DMS79 treated with DMSO at 0.1 percent for 48 hours (cell line): ENCODE measurements around the gene ALG8.
A peak's percentile ranks its signal among the peaks of the same experiment; 100 is the strongest.
"Not testable (repeated sequence)": the region's sequence is repeated elsewhere in the genome, so short reads cannot be mapped to it uniquely, and the experiment has no call there.

ENCODE experiments used
- DNase-seq: peaks from one replicate; lab custom pipeline; 2025; lab: John Stamatoyannopoulos, UW

Gene ALG8

DNA sequence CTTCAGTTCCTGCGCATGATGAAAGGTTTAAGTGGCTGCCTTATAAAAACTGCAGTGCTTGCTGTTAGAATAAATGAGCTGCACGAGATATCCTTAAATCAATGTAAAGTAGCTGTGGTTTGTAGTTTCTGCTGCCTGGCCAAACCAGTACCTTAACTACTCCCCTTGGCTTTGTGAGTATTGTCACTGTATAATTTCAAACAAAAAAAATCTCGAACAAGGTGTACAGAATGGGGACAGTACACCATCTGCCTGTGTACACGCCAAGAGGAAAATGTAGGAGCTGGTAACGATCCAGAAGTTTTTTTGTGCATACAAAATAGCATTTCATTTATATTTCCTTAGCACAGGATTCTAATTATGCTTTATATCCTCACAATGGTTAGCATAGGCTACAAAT, 39.2 kb downstream of the ALG8 start:
- peak; percentile 100 for DNase-seq

DNA sequence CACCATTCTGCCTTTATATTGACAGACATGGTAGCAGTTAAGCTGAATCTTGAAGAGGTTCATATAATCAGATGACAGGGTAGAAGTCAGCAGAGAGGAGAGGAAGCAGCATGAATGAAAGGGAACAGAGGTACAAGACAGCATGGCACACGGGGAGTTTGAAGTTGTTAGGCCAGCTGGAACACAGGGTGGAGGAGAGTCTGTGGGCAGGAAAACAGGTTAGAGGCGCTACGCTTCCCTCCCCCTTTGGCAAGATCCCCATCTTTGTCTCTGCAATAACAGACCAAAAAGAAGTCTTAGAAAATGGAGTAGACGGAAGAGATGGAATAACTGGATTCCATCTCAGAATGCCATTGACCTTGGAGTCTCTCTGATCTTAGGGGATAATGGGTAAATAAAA, 39.8 kb downstream of the ALG8 start:
- DNase-seq, result peak; percentile 99

DNA sequence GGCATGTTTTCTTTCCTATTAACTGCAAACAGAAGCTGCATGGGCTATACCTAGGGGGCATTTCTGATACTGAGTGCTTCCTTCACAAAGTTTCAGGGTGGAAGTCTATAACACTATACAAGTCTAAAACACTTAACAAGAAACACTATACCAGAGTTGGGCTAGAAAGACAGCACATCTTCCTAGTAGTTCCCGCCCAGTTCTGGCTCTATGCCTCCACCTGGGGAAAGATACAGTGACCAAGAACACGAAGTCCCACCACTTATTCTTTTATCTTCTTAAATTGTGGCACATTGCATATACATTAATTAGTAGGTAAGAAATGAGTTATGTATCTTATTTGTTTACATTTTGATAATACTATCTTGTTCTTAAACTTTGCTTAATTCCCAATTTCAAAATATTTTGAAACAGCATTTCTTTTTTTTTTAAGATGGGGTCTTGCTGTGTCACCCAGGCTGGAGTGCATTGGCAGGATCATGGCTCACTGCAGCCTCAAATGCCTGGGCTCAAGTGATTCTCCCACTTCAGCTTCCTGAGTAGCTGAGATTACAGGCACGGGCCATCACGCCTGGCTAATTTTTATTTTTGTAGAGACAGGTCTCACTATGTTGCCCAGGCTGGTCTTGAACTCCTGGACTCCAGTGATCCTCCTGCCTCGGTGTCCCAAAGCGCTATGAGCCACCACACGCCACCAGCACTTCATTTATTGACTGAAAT, 41.6 kb downstream of the ALG8 start:
- DNase-seq, result peak; percentile 82

DNA sequence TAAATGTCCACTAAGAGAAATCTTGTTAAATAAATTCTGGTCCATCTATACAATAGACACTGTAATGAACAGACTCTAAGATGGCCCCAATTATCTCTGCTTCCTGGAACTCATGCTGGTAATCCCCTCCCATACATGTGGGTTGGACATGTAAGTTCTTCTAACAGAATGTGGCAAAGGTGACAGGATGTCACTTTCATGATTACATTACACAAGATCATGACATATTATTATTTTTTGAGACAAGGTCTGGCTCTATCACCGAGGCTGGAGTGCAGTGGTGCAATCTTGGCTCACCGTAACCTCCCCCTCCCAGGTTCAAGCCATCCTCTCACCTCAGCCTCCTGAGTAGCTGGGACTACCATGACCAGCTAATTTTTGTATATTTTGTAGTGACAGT, 45.2 kb downstream of the ALG8 start:
- DNase-seq, result no peak

DNA sequence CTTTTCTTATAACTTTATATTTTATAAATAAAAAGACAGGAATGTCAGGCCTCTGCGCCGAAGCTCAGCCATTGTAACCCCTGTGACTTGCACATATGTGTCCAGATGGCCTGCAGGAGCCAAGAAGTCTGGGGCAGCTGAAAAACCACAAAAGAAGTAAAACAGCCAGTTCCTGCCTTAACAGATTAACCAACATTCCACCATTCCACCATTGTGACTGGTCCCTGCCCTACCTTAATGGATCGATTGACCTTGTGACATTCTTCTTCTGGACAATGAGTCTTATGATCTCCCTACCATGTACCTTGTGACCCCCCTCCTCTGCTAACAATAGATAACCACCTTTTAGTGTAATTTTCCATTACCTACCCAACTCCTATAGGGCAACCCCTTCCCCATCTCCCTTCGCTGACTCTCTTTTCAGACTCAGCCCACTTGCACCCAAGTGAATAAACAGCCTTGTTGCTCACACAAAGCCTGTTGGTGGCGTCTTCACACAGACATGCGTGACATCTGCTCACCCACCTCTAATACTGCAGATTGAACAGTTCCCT, 52.8 kb downstream of the ALG8 start:
- not testable (repeated sequence) for DNase-seq

DNA sequence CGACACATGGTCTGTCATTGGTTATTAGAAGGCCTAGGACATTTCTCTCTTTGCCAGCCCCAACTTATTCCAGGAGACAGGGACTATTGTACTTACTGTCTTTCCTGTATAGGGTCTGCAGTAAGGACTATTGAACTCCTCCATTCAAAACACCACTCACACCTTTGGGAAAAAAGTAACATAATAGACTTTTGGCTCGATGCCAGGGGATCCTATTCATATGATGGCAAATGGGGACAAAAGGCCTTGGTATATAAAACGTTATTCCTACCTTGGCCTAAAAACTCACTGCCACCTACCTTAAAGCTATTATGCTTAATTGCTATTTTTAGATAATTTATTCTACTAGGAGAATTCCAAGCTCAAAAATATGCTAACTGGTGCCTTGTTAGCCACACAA, 53.5 kb downstream of the ALG8 start:
- no peak for DNase-seq

DNA sequence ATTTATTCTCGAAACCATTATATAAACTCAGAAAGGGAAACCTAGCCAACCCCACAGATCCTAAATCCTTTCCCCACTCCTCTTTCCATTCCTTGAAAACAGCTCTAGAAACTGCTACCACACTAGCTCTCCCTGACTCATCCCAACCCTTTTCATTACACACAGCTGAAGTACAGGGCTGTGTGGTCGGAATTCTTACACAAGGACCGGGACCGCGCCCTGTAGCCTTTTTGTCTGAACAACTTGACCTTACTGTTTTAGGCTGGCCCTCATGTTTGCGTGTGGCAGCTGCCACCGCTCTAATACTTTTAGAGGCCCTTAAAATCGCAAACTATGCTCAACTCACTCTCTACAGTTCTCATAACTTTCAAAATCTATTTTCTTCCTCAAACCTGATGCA, 54.9 kb downstream of the ALG8 start:
- not testable (repeated sequence) for DNase-seq

DNA sequence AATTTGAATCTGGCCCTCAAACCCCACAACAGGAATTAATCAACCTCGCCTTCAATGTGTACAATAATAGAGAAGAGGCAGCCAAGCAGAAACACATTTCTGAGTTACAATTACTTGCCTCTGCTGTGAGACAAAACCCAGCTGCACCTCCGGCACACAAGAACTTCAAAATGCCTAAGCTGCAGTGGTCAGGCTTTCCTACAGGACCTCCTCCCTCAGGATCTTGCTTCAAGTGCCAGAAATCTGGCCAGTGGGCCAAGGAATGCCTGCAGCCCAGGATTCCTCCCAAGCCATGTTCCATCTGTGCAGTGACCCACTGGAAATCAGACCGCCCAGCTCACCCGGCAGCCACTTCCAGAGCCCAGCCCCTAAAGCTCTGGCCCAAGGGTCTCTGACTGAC, 56.4 kb downstream of the ALG8 start:
- DNase-seq, result no peak

DNA sequence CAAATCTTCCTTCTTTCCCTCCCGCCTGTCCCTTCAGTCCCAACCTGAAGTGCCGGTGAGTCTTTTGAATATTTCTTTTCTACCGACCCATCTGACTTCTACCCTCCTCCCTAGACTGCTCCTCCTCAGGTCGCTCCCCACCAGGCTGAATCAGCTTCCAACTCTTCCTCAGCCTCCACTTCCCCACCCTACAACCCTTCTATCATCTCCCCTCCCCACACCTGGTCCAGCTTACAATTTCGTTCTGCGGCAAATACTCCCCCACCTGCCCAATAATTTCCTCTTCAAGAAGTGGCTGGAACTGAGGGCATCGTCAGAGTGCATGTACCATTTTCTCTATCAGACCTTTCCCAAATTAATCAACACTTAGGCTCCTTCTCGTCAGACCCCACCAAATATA, 57.3 kb downstream of the ALG8 start:
- DNase-seq, result peak; percentile 66

DNA sequence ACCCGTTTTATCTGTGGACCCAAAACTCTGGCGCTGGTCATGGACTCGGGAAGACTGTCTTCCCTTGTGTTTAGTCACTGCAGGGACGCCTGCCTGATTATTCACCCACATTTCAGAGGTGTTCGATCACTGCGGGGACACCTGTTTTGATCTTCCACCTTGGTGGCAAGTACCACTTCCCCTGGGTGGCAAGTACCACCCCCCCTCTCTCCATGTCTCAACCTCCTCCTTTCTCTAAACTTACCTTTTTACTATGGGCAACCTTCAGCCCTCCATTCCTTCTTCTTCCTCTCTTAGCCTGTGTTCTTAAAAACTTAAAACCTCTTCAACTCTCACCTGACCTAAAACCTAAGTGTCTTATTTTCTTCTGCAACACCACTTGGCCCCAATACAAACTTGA, 57.8 kb downstream of the ALG8 start:
- DNase-seq, result peak; percentile 80

DNA sequence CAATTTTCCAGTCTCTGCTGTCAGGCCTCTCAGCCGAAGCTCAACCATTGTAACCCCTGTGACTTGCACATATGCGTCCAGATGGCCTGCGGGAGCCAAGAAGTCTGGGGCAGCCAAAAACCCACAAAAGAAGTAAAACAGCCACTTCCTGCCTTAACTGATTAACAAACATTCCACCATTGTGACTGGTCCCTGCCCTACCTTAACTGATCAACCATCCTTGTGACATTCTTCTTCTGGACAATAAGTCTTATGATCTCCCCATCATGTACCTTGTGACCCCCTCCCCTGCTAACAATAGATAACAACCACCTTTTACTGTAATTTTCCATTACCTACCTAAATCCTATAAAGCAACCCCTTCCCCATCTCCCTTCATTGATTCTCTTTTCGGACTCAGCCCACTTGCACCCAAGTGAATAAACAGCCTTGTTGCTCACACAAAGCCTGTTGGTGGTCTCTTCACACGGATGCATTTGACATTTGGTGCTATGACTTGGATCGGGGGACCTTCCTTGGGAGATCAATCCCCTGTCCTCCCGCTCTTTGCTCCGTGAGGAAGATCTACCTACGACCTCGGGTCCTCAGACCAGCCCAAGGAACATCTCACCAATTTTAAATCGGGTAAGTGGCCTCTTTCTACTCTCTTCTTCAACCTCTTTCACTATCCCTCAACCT, 58.5 kb downstream of the ALG8 start:
- DNase-seq, result no peak

DNA sequence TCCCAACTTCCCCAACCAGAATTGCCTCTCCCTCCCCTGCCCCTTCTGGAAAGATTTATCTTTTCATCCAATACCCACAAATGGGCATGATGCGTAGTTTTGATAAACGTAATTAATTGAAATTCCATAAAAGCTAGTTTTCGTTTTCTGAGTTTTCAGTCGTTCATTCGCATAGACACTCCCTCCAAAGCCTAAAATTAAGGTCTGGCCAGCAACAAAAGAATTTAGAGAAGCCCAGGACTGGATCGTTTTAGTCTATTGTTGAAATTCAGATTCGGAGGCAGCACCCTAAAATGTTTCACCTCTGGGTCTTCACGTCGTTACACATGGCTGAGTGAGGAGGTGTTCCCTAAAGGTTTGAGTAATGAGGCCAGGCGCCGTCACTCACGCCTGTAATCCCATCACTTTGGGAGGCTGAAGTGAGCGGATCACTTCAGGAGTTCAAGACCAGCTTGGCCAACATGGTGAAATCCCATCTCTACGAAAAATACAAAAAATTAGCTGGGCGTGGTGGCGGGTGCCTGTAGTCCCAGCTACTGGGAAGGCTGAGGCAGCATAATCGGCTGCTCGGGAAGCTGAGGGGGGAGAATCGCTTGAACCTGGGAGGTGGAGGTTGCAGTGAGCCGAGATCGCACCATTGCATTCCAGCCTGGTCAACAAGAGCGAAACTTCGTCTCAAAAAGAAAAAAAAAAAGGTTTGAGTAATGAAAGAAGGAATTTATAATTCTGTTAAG, 59.2 kb downstream of the ALG8 start:
- no peak for DNase-seq

DNA sequence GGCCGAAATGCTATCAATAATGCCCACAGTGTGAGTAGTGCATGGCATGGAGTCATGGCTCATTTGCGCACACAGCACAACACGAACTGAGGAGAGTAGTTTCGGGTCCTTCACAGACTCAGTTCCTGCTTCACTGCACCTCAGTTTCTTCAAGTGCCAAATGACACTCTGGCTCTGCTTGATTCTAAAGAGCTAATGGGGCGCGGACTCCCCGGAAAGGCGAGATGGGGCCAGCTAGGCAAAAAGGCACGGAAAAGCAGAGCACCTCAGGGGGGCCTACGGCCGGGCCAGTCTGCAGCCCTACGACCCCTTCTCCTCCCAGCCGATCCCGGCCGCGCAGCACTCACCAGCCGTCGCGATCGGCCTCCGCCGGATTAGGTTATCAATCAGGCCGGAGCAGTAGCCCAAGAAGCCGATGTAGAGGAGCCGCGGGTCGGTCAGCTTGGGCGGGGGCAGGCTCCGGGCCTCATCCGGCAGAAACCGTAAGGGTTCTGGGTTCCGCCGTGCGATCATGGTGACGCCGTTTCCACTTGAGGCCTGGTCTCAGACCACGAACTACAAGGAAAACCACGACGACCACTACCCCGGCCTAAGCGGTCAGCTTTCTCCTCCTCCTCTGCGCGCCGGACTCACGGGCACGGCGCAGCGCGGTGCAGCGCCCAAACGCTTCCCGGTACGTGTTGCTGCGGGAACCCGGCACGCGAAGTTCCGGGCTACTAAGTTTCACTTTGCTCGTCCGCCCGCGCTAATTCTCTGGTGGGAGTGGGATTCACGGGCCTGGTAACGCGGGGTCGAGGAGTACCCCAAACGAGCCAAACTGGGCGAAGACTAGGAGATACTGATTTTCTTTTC, 60.0 kb downstream of the ALG8 start, which contains the start of gene NDUFC2:
TSS of gene NDUFC2 (minus strand) at position 631 of the 852 bp plus-strand sequence. CDS start at position 513, 118 bp downstream.
- peak; percentile 97 for DNase-seq

DNA sequence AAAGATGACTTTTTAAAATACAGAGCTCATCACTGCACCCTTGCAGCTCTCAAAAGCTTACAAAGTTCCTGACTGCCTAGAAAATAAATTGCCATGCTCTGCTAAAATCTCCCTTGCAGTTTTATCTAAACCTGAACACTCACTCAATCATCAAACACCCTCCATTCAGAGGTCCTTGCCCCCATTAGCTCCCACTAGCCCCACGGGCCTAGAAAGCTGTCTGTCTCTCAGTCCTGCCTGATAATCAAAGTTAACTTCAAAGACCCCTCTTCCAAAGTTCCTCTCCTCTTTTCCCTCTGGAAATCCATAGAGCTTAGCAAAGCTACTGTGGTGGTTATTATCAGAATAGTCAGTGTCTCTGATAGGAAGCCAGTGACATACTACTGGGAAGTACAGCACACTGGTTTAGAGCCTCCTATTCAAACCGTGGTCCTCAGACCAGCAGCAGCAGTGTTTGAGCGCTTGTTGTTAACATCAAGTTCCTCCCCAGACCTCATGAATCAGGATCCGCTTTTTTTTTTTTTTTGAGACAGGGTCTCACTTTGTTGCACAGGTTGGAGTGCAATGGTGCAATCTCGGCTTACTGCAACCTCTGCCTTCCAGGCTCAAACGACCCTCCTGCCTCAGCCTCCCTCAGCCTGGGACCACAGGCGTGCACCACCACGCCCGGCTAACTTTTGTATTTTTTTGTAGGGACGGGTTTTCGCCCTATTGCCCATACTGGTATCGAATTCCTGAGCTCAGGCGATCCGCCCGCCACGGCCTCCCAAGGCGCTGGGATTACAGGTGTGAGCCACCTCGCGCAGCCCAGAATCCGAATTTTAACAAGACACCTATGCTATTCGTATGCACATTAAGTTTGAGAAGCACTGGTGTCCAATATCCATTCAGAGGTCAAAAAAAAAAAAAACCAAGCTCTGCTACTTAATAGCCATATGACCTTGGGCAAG, 60.9 kb downstream of the ALG8 start:
- peak; percentile 32 for DNase-seq

DNA sequence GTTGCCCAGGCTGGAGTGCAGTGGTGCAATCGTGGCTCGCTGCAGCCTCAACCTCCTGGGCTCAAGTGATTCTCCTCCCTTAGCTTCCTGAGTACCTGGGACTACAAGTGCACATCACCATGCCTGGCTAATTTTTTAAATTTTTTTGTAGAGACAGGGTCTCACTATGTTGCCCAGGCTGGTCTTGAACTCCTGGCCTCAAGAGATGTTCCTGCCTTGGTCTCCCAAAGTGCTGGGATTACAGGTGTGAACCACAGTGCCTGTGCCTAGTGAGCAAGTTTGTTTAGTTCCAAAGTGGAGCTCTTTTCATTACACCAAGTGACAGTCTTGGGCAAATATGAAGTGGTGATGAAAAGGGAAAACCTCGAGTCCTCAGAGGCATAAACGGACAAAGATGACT, 61.8 kb downstream of the ALG8 start:
- not testable (repeated sequence) for DNase-seq

DNA sequence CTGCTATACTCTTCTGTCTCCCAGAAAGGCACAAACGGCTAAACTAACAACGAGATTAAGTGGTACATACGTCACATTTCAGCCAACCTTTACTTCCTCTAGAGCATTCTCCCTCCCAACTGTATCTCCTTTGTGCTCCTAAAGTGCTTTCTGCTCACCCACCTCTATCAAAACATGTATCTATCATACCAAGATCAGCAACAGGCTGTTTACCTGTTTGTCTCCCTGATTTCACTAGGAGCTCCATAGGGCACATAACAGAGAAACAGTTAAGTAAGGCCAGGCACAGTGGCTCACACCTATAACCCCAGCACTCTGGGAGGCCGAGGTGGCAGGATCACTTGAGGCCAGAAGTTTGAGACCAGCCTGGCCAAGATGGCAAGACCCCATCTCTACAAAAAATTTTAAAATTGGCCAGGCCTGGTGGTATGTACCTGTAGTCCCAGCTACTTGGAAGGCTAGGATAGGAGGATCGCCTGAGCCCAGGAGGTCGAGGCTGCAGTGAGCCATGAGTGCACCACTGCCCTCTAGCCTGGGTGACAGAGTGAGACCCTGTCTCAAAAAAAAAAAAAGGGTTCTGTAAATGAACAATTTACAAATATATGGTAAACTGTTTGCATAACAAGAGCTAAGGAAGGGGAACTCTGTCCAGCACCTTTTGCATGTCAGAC, 62.6 kb downstream of the ALG8 start:
- DNase-seq, result no peak

DNA sequence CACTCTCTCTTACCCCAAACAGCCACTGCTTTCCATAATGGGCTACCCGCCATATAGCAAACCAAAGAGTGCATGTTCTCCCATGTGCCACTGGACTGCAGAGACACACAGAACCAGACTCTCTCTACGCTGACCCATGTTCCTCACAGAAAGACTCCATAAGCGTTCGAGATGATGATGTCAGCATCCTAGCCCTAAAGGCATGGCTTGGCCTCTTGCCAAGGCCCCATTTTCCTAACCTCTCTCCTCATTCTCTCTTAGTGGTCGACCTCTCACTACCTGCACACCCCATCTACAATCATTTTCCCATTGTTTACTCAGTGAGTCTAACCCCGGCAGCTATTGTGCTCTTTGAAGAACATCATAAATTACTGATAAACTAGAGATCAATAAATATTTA, 64.7 kb downstream of the ALG8 start:
- DNase-seq, result peak; percentile 85

DNA sequence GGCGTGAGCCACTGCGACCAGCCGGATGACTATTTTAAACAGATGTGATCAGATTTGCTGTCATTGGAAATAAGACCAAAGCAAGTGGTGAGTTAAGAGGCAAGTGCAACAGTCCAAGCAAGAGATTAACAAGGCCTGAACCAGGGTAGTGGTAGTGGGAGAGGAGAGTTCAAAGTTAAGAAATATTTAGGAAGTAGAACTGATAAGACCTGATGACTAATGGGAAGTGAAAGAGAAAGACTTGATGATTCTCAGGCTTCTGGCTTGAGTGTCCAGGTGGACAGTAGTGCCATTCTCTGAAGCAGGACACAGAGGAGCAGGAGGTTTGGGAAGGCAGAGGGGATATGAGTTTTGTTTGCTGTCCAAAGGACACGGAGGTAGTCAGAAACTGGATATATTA, 67.0 kb downstream of the ALG8 start:
- DNase-seq, result no peak

DNA sequence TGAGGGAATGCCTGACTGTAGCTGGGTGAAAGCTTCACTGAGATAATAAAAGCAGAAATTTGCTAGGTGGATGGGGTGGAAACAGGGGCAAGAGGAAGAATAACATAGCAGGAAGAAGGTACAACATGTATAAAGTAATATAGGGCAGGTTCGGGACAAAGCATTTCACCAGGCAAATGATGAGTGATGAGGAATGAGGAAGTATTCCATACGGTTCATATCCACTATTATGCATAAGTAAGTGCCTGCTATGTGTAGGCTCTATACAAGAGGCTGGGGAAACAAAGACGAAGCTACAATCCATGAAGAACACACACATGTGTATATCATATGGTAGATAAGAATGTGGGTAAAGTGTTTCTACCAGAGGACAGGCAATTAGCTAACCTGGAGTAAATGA, 67.7 kb downstream of the ALG8 start:
- no peak for DNase-seq

DNA sequence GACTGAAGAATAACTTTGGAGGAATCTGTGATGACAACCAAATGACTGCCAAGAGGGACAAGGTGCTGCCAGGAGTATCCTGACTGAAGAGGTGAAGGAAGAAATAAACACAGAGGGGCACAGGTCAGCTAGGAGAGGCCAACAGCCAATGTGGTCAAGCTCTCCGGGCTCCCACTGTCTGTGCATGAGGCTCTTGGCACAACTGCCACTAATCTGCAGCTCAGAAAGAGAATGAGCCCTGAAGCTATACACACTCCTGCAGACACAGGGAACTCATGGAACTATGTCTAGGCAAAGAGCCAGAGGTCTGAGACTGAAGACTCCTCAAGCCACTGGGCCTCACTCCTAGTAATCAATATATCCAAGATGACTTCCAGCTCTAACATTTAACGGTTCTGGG, 68.8 kb downstream of the ALG8 start:
- no peak for DNase-seq
